Measurements from ENCODE around the gene LRRTM2.
"Not testable (repeated sequence)": the region's sequence is repeated elsewhere in the genome, so short reads cannot be mapped to it uniquely, and the experiment has no call there.

The LRRTM2 gene, protein sequence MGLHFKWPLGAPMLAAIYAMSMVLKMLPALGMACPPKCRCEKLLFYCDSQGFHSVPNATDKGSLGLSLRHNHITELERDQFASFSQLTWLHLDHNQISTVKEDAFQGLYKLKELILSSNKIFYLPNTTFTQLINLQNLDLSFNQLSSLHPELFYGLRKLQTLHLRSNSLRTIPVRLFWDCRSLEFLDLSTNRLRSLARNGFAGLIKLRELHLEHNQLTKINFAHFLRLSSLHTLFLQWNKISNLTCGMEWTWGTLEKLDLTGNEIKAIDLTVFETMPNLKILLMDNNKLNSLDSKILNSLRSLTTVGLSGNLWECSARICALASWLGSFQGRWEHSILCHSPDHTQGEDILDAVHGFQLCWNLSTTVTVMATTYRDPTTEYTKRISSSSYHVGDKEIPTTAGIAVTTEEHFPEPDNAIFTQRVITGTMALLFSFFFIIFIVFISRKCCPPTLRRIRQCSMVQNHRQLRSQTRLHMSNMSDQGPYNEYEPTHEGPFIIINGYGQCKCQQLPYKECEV

DNA sequence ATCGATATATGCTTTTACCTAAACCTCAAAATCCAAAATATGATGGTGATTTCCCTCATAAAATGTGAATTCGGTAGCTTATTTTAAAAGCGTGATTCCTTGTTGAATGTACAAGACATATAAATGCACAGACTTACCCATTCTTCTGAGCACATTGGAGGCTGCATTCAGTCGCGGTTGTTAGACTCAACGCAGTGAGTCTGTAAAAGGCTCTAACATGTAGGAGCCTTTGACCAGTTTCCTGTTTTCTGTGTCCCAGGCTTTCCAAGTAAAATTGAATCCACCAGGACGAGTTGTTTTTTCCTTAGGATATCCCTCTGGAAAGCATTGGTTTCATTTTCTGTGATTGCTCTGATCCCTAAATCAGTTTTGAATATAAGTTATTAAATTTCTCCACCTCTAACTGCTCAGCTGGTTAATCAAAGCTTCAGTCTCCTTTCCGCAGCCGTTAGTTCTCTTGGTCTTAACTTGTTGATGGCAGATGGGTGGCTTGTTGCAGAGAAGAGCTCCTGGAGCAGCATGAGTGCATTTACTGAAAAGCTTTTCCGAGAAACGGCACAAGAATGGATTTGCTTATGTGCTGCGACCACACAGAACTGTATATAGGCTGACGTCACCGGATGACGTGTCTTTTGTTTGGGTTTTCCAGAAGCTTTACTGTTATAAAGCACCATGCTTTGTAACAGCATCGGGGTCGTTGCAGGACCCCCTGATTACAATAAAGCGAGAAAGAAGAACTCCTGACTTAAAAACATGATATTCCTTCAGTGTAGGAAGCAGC, at the start of gene LRRTM2:
TSS of gene LRRTM2 (minus strand) at position 565 of the 781 bp plus-strand sequence. CDS start at position 141, 424 bp downstream.
- peaks cover 37% of the 10 kb centered on the region for H3K36me3 Mint-ChIP-seq
- no peak within 1 kb of the TSS for H3K4me3 Mint-ChIP-seq
- peaks cover 4% of the 10 kb centered on the region for H3K9me3 Mint-ChIP-seq
- H3K27ac Mint-ChIP-seq: no peak within 1 kb of the TSS
- peaks cover 12% of the 10 kb centered on the region for H3K4me1 Mint-ChIP-seq
- ATAC-seq: no peak
- H3K27me3 Mint-ChIP-seq: no peaks in the 10 kb centered on the region

DNA sequence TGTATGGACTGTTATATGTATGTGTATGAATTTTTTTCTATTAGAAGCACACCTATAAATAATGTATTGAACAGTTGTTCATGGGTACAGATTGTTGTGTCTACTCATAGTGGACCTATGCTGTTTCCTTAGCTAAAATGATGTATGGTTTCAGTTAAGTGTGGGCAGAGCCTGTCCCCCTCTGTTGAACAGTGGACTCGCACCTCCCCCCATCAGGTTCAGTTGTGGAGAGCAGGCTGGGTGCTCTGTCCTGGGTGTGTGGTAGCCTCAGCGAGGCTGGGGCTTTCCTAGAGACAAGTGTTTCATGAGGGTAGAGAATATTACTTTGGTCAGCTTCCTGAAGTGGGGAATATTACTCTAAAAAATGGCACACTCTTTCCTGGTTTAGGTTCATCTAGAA, 47.4 kb upstream of the LRRTM2 start:
- Mint-ChIP-seq H3K4me3 (no peak overlapping the region), H3K36me3 (peaks cover 41% of the 10 kb centered on the region), H3K27ac (no peak overlapping the region), H3K9me3 (no peaks in the 10 kb centered on the region), H3K4me1 (no peaks in the 10 kb centered on the region), H3K27me3 (no peaks in the 10 kb centered on the region)
- ATAC-seq: no peak

- H3K27ac Mint-ChIP-seq, H3K4me3 Mint-ChIP-seq, ATAC-seq, H3K9me3 Mint-ChIP-seq, H3K27me3 Mint-ChIP-seq, H3K4me1 Mint-ChIP-seq: not testable (repeated sequence)
- peaks cover 30% of the 10 kb centered on the region for H3K36me3 Mint-ChIP-seq
These were observed 46.2 kb upstream of the LRRTM2 start for GRCh38 chr5:138921362-138921761.

DNA sequence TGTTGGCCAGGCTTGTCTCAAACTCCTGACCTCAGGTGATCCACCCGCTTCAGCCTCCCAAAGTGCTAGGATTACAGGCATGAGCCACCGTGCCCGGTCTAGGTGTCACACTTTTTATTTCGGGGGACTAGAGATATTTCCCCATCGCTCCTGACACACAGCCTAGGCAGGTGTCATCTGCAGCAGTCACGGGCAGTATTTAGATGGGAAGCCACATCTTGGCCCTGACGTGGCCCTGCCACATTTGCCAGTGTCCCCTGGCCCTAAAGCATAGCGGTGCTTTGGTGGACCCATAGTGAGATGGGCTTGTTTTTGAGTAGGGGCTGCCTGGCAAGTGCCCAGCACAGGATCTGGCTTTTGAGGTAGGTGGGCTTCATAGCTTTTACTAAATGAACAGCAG, 45.0 kb upstream of the LRRTM2 start:
- H3K4me3 Mint-ChIP-seq: no peak overlapping the region
- H3K36me3 Mint-ChIP-seq: peaks cover 27% of the 10 kb centered on the region
- H3K4me1 Mint-ChIP-seq: no peaks in the 10 kb centered on the region
- H3K27me3 Mint-ChIP-seq: no peaks in the 10 kb centered on the region
- no peak overlapping the region for H3K27ac Mint-ChIP-seq
- no peak for ATAC-seq
- H3K9me3 Mint-ChIP-seq: no peaks in the 10 kb centered on the region

- no peaks in the 10 kb centered on the region for H3K9me3 Mint-ChIP-seq
- peaks cover 29% of the 10 kb centered on the region for H3K36me3 Mint-ChIP-seq
- no peak overlapping the region for H3K4me3 Mint-ChIP-seq
- H3K27me3 Mint-ChIP-seq: no peaks in the 10 kb centered on the region
- H3K4me1 Mint-ChIP-seq: no peaks in the 10 kb centered on the region
- ATAC-seq: no peak
- H3K27ac Mint-ChIP-seq: no peak overlapping the region
These were observed 43.6 kb upstream of the LRRTM2 start for GRCh38 chr5:138918686-138919085.

DNA sequence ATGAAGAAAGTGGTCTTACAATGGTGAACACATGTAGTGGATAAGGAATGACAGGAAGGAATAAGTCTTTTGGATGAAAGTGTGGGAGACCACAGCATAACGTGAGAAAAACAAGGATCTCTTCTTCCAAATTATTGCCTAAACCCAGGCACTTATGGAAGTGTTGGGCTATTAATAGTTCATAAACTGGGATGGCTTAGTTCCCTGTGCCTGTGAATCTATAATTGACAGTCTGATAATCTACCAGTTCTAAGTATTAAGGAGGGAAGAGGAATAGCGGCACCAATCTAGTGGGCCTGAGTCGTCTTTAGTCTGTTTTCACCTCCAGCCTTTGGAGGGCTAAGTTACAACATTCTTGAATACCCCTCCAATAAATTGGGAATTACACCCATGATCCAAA, 39.2 kb upstream of the LRRTM2 start:
- Mint-ChIP-seq H3K4me3 (no peak overlapping the region), H3K27me3 (no peaks in the 10 kb centered on the region), H3K27ac (no peak overlapping the region), H3K36me3 (peaks cover 48% of the 10 kb centered on the region), H3K4me1 (no peaks in the 10 kb centered on the region), H3K9me3 (no peaks in the 10 kb centered on the region)
- ATAC-seq: no peak

GRCh38 chr5:138913773-138914172, 38.6 kb upstream of the LRRTM2 start:
- no peak overlapping the region for H3K27ac Mint-ChIP-seq
- peaks cover 46% of the 10 kb centered on the region for H3K36me3 Mint-ChIP-seq
- no peak overlapping the region for H3K4me3 Mint-ChIP-seq
- ATAC-seq: no peak
- H3K27me3 Mint-ChIP-seq: no peaks in the 10 kb centered on the region
- H3K9me3 Mint-ChIP-seq: no peaks in the 10 kb centered on the region
- no peaks in the 10 kb centered on the region for H3K4me1 Mint-ChIP-seq

- Mint-ChIP-seq H3K36me3 (peaks cover 58% of the 10 kb centered on the region), H3K27me3 (no peaks in the 10 kb centered on the region)
These were observed 37.0 kb upstream of the LRRTM2 start for GRCh38 chr5:138912093-138912492.

GRCh38 chr5:138911441-138911840, 36.3 kb upstream of the LRRTM2 start:
- H3K9me3 Mint-ChIP-seq: no peaks in the 10 kb centered on the region
- ATAC-seq: no peak
- H3K36me3 Mint-ChIP-seq: peaks cover 65% of the 10 kb centered on the region
- no peaks in the 10 kb centered on the region for H3K4me1 Mint-ChIP-seq
- H3K27ac Mint-ChIP-seq: no peak overlapping the region
- no peaks in the 10 kb centered on the region for H3K27me3 Mint-ChIP-seq
- H3K4me3 Mint-ChIP-seq: no peak overlapping the region

More at GRCh38 chr5:138912093-138912492, 37.0 kb upstream of the LRRTM2 start:
- Mint-ChIP-seq H3K4me1 (no peaks in the 10 kb centered on the region), H3K9me3 (no peaks in the 10 kb centered on the region), H3K27ac (no peak overlapping the region), H3K4me3 (no peak overlapping the region)
- ATAC-seq: no peak

DNA sequence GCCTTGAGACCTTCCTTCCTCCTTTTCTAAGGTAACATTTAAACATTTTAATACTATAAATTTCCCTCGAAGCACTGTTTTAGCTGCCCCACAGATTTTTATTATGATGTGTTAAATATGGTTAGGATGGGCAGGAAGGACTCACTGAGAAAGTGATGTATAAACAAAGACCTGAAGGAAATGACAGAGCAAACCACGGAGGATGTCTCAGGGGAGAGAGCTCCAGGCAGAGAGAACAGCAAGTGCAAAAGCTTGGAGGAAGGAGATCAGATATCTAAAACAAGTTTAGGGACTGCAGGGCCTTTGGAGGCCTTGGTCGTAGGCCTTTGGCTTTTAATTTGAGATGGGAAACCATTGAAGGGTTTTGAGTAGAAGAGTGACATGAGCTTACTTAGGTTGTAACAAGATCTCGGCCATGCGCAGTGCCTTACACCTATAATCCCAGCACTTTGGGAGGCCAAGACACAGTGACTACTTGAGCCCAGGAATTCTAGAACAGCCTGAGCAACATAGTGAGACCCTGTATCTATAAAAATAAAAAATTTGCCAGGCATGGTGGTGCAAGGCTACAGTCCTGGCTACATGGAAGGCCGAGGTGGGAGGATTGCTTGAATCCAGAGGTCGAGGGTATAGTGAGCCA, 35.5 kb upstream of the LRRTM2 start:
- Mint-ChIP-seq H3K27me3 (no peaks in the 10 kb centered on the region), H3K36me3 (peaks cover 66% of the 10 kb centered on the region), H3K4me3 (no peak overlapping the region), H3K9me3 (no peaks in the 10 kb centered on the region), H3K27ac (no peak overlapping the region), H3K4me1 (no peaks in the 10 kb centered on the region)
- no peak for ATAC-seq

- Mint-ChIP-seq H3K27ac (no peak overlapping the region), H3K4me3 (no peak overlapping the region), H3K9me3 (no peaks in the 10 kb centered on the region), H3K36me3 (peaks cover 67% of the 10 kb centered on the region), H3K4me1 (no peaks in the 10 kb centered on the region), H3K27me3 (no peaks in the 10 kb centered on the region)
- no peak for ATAC-seq
These were observed 34.6 kb upstream of the LRRTM2 start for GRCh38 chr5:138909734-138910133.

DNA sequence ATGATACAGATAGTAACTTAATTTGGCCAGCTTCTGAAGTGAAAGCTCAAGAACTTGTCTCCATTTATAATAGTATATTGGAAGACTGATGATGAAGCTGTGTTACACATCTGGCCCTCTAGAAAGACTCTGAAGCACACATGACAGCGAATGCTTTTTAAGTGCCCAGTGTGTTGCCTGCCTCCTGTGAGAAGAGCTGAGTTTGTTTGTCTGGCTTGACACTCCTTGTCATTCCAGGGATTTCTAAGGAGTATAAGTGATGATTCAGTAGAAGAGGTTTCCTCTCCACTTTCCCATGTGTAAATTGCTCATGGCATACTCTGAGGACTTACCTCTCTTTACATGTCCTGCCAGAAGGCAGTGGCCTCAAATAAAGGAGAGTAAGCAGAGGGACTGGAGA, 30.4 kb upstream of the LRRTM2 start:
- Mint-ChIP-seq H3K9me3 (no peaks in the 10 kb centered on the region), H3K36me3 (peaks cover 86% of the 10 kb centered on the region)
- ATAC-seq: no peak

DNA sequence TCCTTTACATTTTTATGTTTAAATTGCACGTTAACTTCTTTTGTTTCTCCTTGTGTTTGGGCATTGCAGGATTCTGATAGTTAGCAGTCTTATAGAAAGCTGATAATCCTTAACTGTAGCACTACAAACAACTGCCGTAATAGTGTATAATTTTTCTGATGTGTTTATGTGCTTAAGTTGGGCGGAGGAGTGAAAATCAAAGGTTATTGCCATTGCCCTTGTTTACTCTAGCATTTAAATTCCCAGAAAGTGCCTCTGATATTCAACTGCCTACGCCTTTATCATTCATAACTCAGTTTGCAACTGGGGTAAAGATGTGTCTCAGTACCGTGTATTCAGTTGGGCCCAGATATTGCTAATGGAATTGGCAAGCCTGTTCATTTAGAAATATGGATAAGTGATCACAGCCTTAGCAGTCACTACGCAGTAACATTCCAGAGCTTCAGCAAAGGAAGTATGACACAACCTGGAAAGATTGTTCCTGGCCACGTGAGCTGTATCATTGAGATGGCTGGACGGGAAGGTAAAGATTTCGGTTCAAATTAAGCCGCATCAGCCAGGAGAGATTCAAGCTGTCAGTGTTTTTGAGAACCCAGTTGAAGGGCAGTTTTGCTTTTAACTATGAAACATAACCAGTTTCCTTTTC, 28.1 kb upstream of the LRRTM2 start:
- no peak overlapping the region for H3K4me3 Mint-ChIP-seq

More for the DNA sequence above, 30.4 kb upstream of the LRRTM2 start:
- Mint-ChIP-seq H3K27me3 (no peaks in the 10 kb centered on the region), H3K4me3 (no peak overlapping the region), H3K4me1 (no peaks in the 10 kb centered on the region), H3K27ac (no peak overlapping the region)

GRCh38 chr5:138901716-138902115, 26.6 kb upstream of the LRRTM2 start:
- Mint-ChIP-seq H3K27ac (no peak overlapping the region), H3K9me3 (peaks cover 2% of the 10 kb centered on the region), H3K4me1 (peaks cover 13% of the 10 kb centered on the region), H3K36me3 (peaks cover 88% of the 10 kb centered on the region), H3K27me3 (no peaks in the 10 kb centered on the region), H3K4me3 (no peak overlapping the region)
- no peak for ATAC-seq

More for the DNA sequence above, 28.1 kb upstream of the LRRTM2 start:
- Mint-ChIP-seq H3K4me1 (peaks cover 11% of the 10 kb centered on the region), H3K36me3 (peaks cover 86% of the 10 kb centered on the region), H3K9me3 (no peaks in the 10 kb centered on the region), H3K27ac (no peak overlapping the region), H3K27me3 (no peaks in the 10 kb centered on the region)
- no peak for ATAC-seq
